SK-N-MC (cell line): ENCODE data around the gene KANK3.

Source experiments
- EZH2 ChIP-seq: fragments of 200-600 bp; sonication (generic); IDR thresholded peaks from one replicate; pipeline ENCODE4 v1.6.1; 2017; ENCODE audit warnings: antibody characterized with exemption
- FOXP2 ChIP-seq: optimal IDR thresholded peaks from 2 replicates; pipeline ENCODE3; 2011; ENCODE audit warnings: mild to moderate bottlenecking, moderate library complexity; ENCODE audit not compliant: insufficient read depth; ENCODE audit errors: extremely low read length, control extremely low read depth

DNA sequence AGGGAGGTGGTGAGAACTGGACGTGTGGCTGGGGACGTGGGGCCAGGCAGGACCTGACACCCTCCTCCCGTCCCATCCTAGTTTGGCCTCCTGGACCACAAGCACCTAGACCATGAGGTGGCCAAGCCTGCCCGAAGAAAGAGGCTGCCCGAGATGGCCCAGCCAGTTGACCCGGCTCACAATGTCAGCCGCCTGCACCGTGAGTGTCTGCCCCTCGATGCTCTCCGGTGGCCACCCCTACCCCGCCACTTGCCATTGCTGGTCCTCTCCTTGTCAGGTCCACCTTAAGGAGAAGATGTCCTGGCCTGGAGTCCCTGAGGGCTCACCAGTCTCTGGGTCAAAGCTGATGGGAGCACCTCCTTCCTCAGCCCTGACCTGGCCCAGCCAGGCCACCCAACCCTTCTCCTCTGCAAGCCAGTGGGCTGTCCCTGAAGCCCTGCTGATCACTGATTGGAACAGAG is 23.1 kb upstream of the KANK3 start:
- TF ChIP-seq FOXP2 (no peak), EZH2 (no peak)
